Measurements from ENCODE around the gene MON2. TPM values are rescaled to one million over a fixed set of nuclear protein-coding genes. Genes with fewer than 3 reads are reported as not detected.
"Not testable (repeated sequence)": the region's sequence is repeated elsewhere in the genome, so short reads cannot be mapped to it uniquely, and the experiment has no call there.

Gene MON2
- total and polyA plus RNA-seq, 2 of the 8 experiments (the other 6 are each of a cell fraction or from before 2014, with no cell fraction given), result 3.8 to 21.8 TPM

DNA sequence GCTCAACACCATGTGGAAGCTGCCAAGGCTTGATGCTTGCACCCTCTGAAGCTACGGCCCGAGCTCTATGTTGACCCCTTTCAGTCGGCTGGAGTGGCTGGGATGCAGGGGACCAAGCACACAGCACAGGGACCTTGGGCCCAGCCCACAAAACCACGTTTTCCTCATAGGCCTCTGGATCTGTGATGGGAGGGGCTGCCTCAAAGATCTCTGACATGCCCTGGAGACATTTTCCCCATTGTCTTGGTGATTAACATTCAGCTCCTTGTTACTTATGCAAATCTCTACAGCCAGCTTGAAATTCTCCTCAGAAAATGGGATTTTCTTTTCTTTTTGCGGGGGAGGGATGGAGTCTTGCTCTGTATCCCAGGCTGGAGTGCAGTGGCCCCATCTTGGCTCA, 46.3 kb downstream of the MON2 start (continued):
- no peak for TF ChIP-seq POLR2A (IDR thresholded peaks at IDR 0.05; ENCODE audit: control extremely low read depth in 1 of 2, low read depth in 2 of 2, low read length in 2 of 2)

DNA sequence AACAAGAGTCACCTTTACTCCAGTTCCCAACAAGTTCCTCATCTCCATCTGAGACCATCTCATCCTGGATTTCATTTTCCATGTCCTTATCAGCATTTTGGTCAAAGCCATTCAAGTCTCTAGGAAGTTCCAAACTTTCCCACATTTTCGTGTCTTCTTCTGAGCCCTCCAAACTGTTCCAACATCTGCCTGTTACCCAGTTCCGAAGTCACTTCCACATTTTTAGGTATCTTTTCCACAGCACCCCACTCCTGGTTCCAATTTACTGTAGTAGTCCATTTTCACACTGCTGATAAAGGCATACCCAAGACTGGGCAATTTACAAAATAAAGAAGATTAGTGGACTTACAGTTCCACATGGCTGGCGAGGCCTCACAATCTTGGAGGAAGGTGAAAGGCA, 47.5 kb downstream of the MON2 start:
- FAIRE-seq; H2BK15ac ChIP-seq (ENCODE audit: low read length); H3K79me1 ChIP-seq (ENCODE audit: low read depth, low read length); H3K56ac ChIP-seq (replicated peaks; ENCODE audit: insufficient read length, low read depth, low read length); CTCF ChIA-PET (ENCODE audit: partially characterized antibody); H3K27ac ChIP-seq (ENCODE audit: low read depth, low read length); H3K18ac ChIP-seq (ENCODE audit: extremely low read depth, low read length); H2BK120ac ChIP-seq (replicated peaks; ENCODE audit: low read depth, low read length); H3K79me2 ChIP-seq (ENCODE audit: control insufficient read depth in 1 of 2, insufficient read depth in 2 of 2, low read length in 2 of 2); H4K91ac ChIP-seq (replicated peaks; ENCODE audit: insufficient read length, low read length); H3K4ac ChIP-seq (replicated peaks; ENCODE audit: insufficient read length, low read depth, low read length); H2AK5ac ChIP-seq (ENCODE audit: low read depth, low read length); H2BK5ac ChIP-seq (ENCODE audit: low read depth, low read length); DNase-seq (ENCODE audit: low read depth in 1 of 2, low spot score in 2 of 2); H2AFZ ChIP-seq (ENCODE audit: low read length); H2BK12ac ChIP-seq (ENCODE audit: low read depth, low read length); H3K27me3 ChIP-seq (replicated peaks in 1 of 4; ENCODE audit: control insufficient read depth in 3 of 4, extremely low read depth in 1 of 4, insufficient read depth in 3 of 4, low read length in 3 of 4); H2BK20ac ChIP-seq (ENCODE audit: low read length); H3K4me3 ChIP-seq (ENCODE audit: extremely low read depth in 1 of 4, insufficient read depth in 2 of 4, low read depth in 3 of 4, low read length in 4 of 4); H3K14ac ChIP-seq (ENCODE audit: insufficient read length); POLR2A ChIA-PET (ENCODE audit: partially characterized antibody); H3K36me3 ChIP-seq (ENCODE audit: control insufficient read depth in 2 of 4, insufficient read depth in 4 of 4, low read length in 3 of 4); H4K8ac ChIP-seq (ENCODE audit: extremely low read depth, insufficient read depth, low read length); H4K20me1 ChIP-seq (replicated peaks in 1 of 2; ENCODE audit: control insufficient read depth in 1 of 2, insufficient read depth in 2 of 2, low read length in 2 of 2); H4K5ac ChIP-seq (ENCODE audit: insufficient read length, low read depth, low read length); H3K9ac ChIP-seq (replicated peaks in 1 of 4; ENCODE audit: extremely low read depth in 1 of 4, low read depth in 3 of 4, low read length in 3 of 4); H3K4me1 ChIP-seq (replicated peaks in 1 of 4; ENCODE audit: control insufficient read depth in 3 of 4, insufficient read depth in 4 of 4, low read length in 3 of 4); H3K23me2 ChIP-seq (ENCODE audit: low read depth, low read length); H3K4me2 ChIP-seq (ENCODE audit: insufficient read depth in 1 of 2, low read depth in 2 of 2, low read length in 2 of 2); H3K23ac ChIP-seq (ENCODE audit: insufficient read length): not testable (repeated sequence)
- 94% methylated on average over 3 of the region's 3 CpGs; no CpG with 5 or more reads in 1 of the 2 experiments for WGBS, 2 experiments (ENCODE audit: extremely low coverage in 1 of 2, insufficient coverage in 1 of 2, insufficient read length in 1 of 2, insufficient replicate concordance in 2 of 2, low coverage in 1 of 2, low lambda C conversion rate in 2 of 2, missing lambda C conversion rate in 1 of 2)
- H3K9me3 ChIP-seq (ENCODE audit: insufficient read depth in 2 of 2, low read depth in 1 of 2, low read length in 1 of 2), result peaks cover 9 to 25% of the 10 kb centered on the region in 2 experiments; a peak in 3 of 4 replicates
